Fibroblast of lung (primary cell): Measurements from ENCODE around the gene EPS8. TPM values are rescaled to one million over a fixed set of nuclear protein-coding genes. Genes with fewer than 3 reads are reported as not detected.

Experiments used
- DNase-seq, 2 donors: peaks; one replicate each; pipeline versions ENCODE4 v3.0.0 to v3.0.0-alpha.2; 2010; ENCODE audit warnings: low read depth in 2 of 2
- H2AFZ ChIP-seq: 2 replicates; pipeline ENCODE4 v1.5.1; 2012; ENCODE audit warnings: low read length, control low read depth, inconsistent platforms
- H3K27ac ChIP-seq: 2 replicates; pipeline ENCODE4 v1.5.1; 2011; ENCODE audit warnings: low read length, control low read depth; ENCODE audit not compliant: insufficient read depth
- H3K27me3 ChIP-seq: 2 replicates; pipeline ENCODE4 v1.5.1; 2011; ENCODE audit warnings: mild to moderate bottlenecking, low read length; ENCODE audit not compliant: control insufficient read depth, insufficient read depth
- H3K36me3 ChIP-seq: 2 replicates; pipeline ENCODE4 v1.5.1; 2011; ENCODE audit warnings: low read length; ENCODE audit not compliant: control insufficient read depth, insufficient read depth
- H3K4me1 ChIP-seq: 2 replicates; pipeline ENCODE4 v1.5.1; 2011; ENCODE audit warnings: low read length; ENCODE audit not compliant: control insufficient read depth, insufficient read depth; ENCODE audit errors: extremely low read depth
- H3K4me2 ChIP-seq: 2 replicates; pipeline ENCODE4 v1.5.1; 2011; ENCODE audit warnings: low read length, control low read depth; ENCODE audit not compliant: insufficient read depth; ENCODE audit errors: extremely low read depth
- H3K4me3 ChIP-seq, 4 experiments: fragments of 200-600 bp in 1 of 4; sonication (generic) in 1 of 4; replicated peaks in 1 of 4; 2 replicates each; pipeline ENCODE4 v1.5.1; 2011 to 2016; ENCODE audit warnings: low read length in 4 of 4, low read depth in 3 of 4, mild to moderate bottlenecking in 3 of 4, control low read depth in 2 of 4, inconsistent platforms in 1 of 4, mixed read lengths in 1 of 4; ENCODE audit not compliant: insufficient read depth in 1 of 4; ENCODE audit errors: control extremely low read depth in 1 of 4
- H3K79me2 ChIP-seq: 2 replicates; pipeline ENCODE4 v1.5.1; 2012; ENCODE audit warnings: mild to moderate bottlenecking, low read length, inconsistent platforms; ENCODE audit not compliant: control insufficient read depth, insufficient read depth
- H3K9ac ChIP-seq: 2 replicates; pipeline ENCODE4 v1.5.1; 2011; ENCODE audit warnings: mild to moderate bottlenecking, low read length, control low read depth; ENCODE audit not compliant: insufficient read depth
- H3K9me3 ChIP-seq: 2 replicates; pipeline ENCODE4 v1.5.1; 2012; ENCODE audit warnings: low read depth, low read length; ENCODE audit not compliant: control insufficient read depth, insufficient read depth
- H4K20me1 ChIP-seq: 2 replicates; pipeline ENCODE4 v1.5.1; 2011; ENCODE audit warnings: low read length; ENCODE audit not compliant: control insufficient read depth, insufficient read depth; ENCODE audit errors: extremely low read depth
- CTCF ChIP-seq, 2 donors: IDR thresholded peaks in 1 of 2; conservative IDR thresholded peaks in 1 of 2; 1 replicate in 1 of 2; 2 replicates in 1 of 2; pipeline ENCODE4 v1.5.1; 2011 to 2012; ENCODE audit warnings: low read length in 2 of 2, control low read depth in 1 of 2, inconsistent platforms in 1 of 2, low read depth in 1 of 2, mild to moderate bottlenecking in 1 of 2
- EZH2 ChIP-seq: IDR thresholded peaks from 2 replicates; pipeline ENCODE4 v1.5.1; 2012; ENCODE audit warnings: low read length, control low read depth, mild to moderate bottlenecking; ENCODE audit errors: missing control alignments
- polyA plus RNA-seq, 2 donors: library from polyadenylated mRNA; depleted of rRNA in 1 of 2; stranded (reverse) in 1 of 2; unstranded in 1 of 2; fragments of >200 nt; gene quantifications; 2 replicates each; pipeline ENCODE4 v1.2.1, GENCODE V29; 2011 to 2012; ENCODE audit warnings: missing spikeins in 1 of 2
- total RNA-seq: library from RNA; depleted of rRNA; stranded (reverse); fragments of >200 nt; gene quantifications from 2 replicates; pipeline ENCODE4 v1.2.1, GENCODE V29; 2014

EPS8 gene
- total and polyA plus RNA-seq, 2 donors (not counting 1 experiment from before 2014, with no cell fraction given), result 96.3 to 108 TPM

- H3K36me3 ChIP-seq, result no peaks in the 10 kb centered on the region
- TF ChIP-seq EZH2, result no peak
- no peak for TF ChIP-seq CTCF (conservative IDR thresholded peaks at IDR 0.05 in 1 of 2, IDR thresholded peaks at IDR 0.05 in 1 of 2; ENCODE audit: low read depth in 1 of 2, low read length in 2 of 2)
- no peaks in the 10 kb centered on the region for H3K79me2 ChIP-seq
- DNase-seq, result no peak
- H3K4me1 ChIP-seq, result no peaks in the 10 kb centered on the region
- no peak overlapping the region for H3K9ac ChIP-seq
- no peak overlapping the region for H3K27ac ChIP-seq
- no peak overlapping the region for H2AFZ ChIP-seq
- H3K27me3 ChIP-seq, result no peaks in the 10 kb centered on the region
- no peaks in the 10 kb centered on the region for H4K20me1 ChIP-seq
- no peak overlapping the region for H3K4me2 ChIP-seq
- no peaks in the 10 kb centered on the region for H3K9me3 ChIP-seq
- H3K4me3 ChIP-seq, result no peak overlapping the region
Observed at GRCh38 chr12:15815730-15816129, 26.5 kb upstream of the EPS8 start.

- H3K36me3 ChIP-seq, result no peaks in the 10 kb centered on the region
- no peaks in the 10 kb centered on the region for H3K79me2 ChIP-seq
- H2AFZ ChIP-seq, result no peak overlapping the region
- H3K9ac ChIP-seq, result no peak overlapping the region
- no peaks in the 10 kb centered on the region for H3K9me3 ChIP-seq
- H3K4me3 ChIP-seq, result no peak overlapping the region
- peak in 1 of 2 donors; percentile 63 for DNase-seq
- H3K27ac ChIP-seq, result no peak overlapping the region
- no peaks in the 10 kb centered on the region for H4K20me1 ChIP-seq
- no peaks in the 10 kb centered on the region for H3K4me1 ChIP-seq
- H3K27me3 ChIP-seq, result no peaks in the 10 kb centered on the region
- TF ChIP-seq CTCF (conservative IDR thresholded peaks at IDR 0.05 in 1 of 2, IDR thresholded peaks at IDR 0.05 in 1 of 2; ENCODE audit: low read depth in 1 of 2, low read length in 2 of 2) (no peak), EZH2 (no peak)
- no peak overlapping the region for H3K4me2 ChIP-seq
Observed at GRCh38 chr12:15811214-15812127, 22.3 kb upstream of the EPS8 start.

GRCh38 chr12:15808652-15809051, 19.5 kb upstream of the EPS8 start:
- Histone ChIP-seq H3K27ac (no peak overlapping the region), H3K4me2 (peak overlapping the region; percentile 37)

More at GRCh38 chr12:15808652-15809051, 19.5 kb upstream of the EPS8 start:
- TF ChIP-seq CTCF (conservative IDR thresholded peaks at IDR 0.05 in 1 of 2, IDR thresholded peaks at IDR 0.05 in 1 of 2; ENCODE audit: low read depth in 1 of 2, low read length in 2 of 2), result no peak
- TF ChIP-seq EZH2, result no peak
- peak; percentile 58 to 78 for DNase-seq
- no peak overlapping the region for H3K9ac ChIP-seq
- H3K27me3 ChIP-seq, result no peaks in the 10 kb centered on the region
- H3K36me3 ChIP-seq, result no peaks in the 10 kb centered on the region
- H3K79me2 ChIP-seq, result no peaks in the 10 kb centered on the region
- no peak overlapping the region for H3K4me3 ChIP-seq
- no peaks in the 10 kb centered on the region for H3K9me3 ChIP-seq
- no peaks in the 10 kb centered on the region for H3K4me1 ChIP-seq
- no peak overlapping the region for H2AFZ ChIP-seq
- H4K20me1 ChIP-seq, result no peaks in the 10 kb centered on the region
